HEK293 (cell line): ENCODE results near the gene HRAS.

ENCODE experiments used
- ATF2 ChIP-seq: fragments of 450-650 bp; formaldehyde crosslinking; IDR thresholded peaks from 2 replicates; pipeline ENCODE4 v1.5.1; 2016; ENCODE audit warnings: missing biosample characterization, missing genetic modification characterization, low read depth
- CTCF ChIP-seq: fragments of 450-650 bp; formaldehyde crosslinking; IDR thresholded peaks from 2 replicates; pipeline ENCODE4 v1.5.1; 2016; ENCODE audit warnings: missing biosample characterization, missing genetic modification characterization
- PATZ1 ChIP-seq: fragments of 450-650 bp; formaldehyde crosslinking; IDR thresholded peaks from 2 replicates; pipeline ENCODE4 v1.5.1; 2016; ENCODE audit warnings: missing biosample characterization, missing genetic modification characterization
- SCRT2 ChIP-seq: fragments of 450-650 bp; formaldehyde crosslinking; IDR thresholded peaks from 2 replicates; pipeline ENCODE4 v1.5.1; 2016; ENCODE audit warnings: missing biosample characterization, missing genetic modification characterization
- TCF7L2 ChIP-seq: IDR thresholded peaks from 2 replicates; pipeline ENCODE4 v1.6.1; 2011; ENCODE audit warnings: low read depth, mild to moderate bottlenecking, inconsistent platforms, low read length, moderate library complexity, borderline replicate concordance
- ZBTB17 ChIP-seq: fragments of 450-650 bp; formaldehyde crosslinking; IDR thresholded peaks from 2 replicates; pipeline ENCODE4 v1.5.1; 2016; ENCODE audit warnings: missing biosample characterization, missing genetic modification characterization
- ZNF10 ChIP-seq: fragments of 450-650 bp; formaldehyde crosslinking; IDR thresholded peaks from 2 replicates; pipeline ENCODE4 v1.5.1; 2017; ENCODE audit warnings: missing biosample characterization, missing genetic modification characterization
- ZNF138 ChIP-seq: fragments of 450-650 bp; formaldehyde crosslinking; IDR thresholded peaks from 2 replicates; pipeline ENCODE4 v1.5.1; 2016; ENCODE audit warnings: missing biosample characterization, missing genetic modification characterization, borderline replicate concordance
- ZNF140 ChIP-seq: fragments of 450-650 bp; formaldehyde crosslinking; IDR thresholded peaks from 2 replicates; pipeline ENCODE4 v1.5.1; 2016; ENCODE audit warnings: missing biosample characterization, missing genetic modification characterization
- ZNF23 ChIP-seq: fragments of 450-650 bp; formaldehyde crosslinking; IDR thresholded peaks from 2 replicates; pipeline ENCODE4 v1.5.1; 2016; ENCODE audit warnings: missing biosample characterization, missing genetic modification characterization, borderline replicate concordance
- ZNF274 ChIP-seq, 2 experiments: fragments of 200-500 bp in 1 of 2; fragments of 450-650 bp in 1 of 2; sonication (Bioruptor generic) in 1 of 2; formaldehyde crosslinking in 1 of 2; IDR thresholded peaks; 2 replicates each; pipeline versions ENCODE4 v1.5.1 to v1.6.1; 2014 to 2016; ENCODE audit warnings: borderline replicate concordance in 1 of 2, inconsistent platforms in 1 of 2, low read length in 1 of 2, missing biosample characterization in 1 of 2, missing genetic modification characterization in 1 of 2
- ZNF76 ChIP-seq: fragments of 450-650 bp; formaldehyde crosslinking; IDR thresholded peaks from 2 replicates; pipeline ENCODE4; 2016; ENCODE audit warnings: low read depth, missing biosample characterization, missing genetic modification characterization, borderline replicate concordance
- ZNF768 ChIP-seq: fragments of 450-650 bp; formaldehyde crosslinking; IDR thresholded peaks from 2 replicates; pipeline ENCODE4 v1.5.1; 2018; ENCODE audit warnings: missing biosample characterization, mild to moderate bottlenecking, missing genetic modification characterization

GRCh38 chr11:569158-569885, 33.9 kb upstream of the HRAS start:
- TF ChIP-seq ZNF10 (tag by site-specific recombination), result no peak
- TF ChIP-seq CTCF (tag by site-specific recombination), result no peak
- no peak for TF ChIP-seq ZNF23 (tag by site-specific recombination)
- no peak for TF ChIP-seq ZNF274 (IDR thresholded peaks at IDR 0.05; ENCODE audit: low read length)
- TF ChIP-seq ZNF274 (tag by site-specific recombination; IDR thresholded peaks at IDR 0.05; ENCODE audit: borderline replicate concordance), result no peak
- no peak for TF ChIP-seq ZNF138 (tag by site-specific recombination)
- TF ChIP-seq ATF2 (tag by site-specific recombination), result no peak
- TF ChIP-seq PATZ1 (tag by site-specific recombination), result no peak
- no peak for TF ChIP-seq ZNF768 (tag by site-specific recombination)
- TF ChIP-seq SCRT2 (tag by site-specific recombination), result no peak
- no peak for TF ChIP-seq ZNF140 (tag by site-specific recombination)
- TF ChIP-seq TCF7L2, result no peak
- TF ChIP-seq ZNF76 (tag by site-specific recombination), result no peak
- TF ChIP-seq ZBTB17 (tag by site-specific recombination), result no peak
